T-helper 17 cell (primary cell): ENCODE results near the gene LYZL2. TPM values are rescaled to one million over a fixed set of nuclear protein-coding genes. Genes with fewer than 3 reads are reported as not detected.
"Not testable (repeated sequence)": the region's sequence is repeated elsewhere in the genome, so short reads cannot be mapped to it uniquely, and the experiment has no call there.

ENCODE experiments used
- ATAC-seq: fragments of 150-1000 bp; cut with Tn5 transposase; 2 replicates; pipeline ENCODE4 v1.10.0; 2021; ENCODE audit warnings: mild to moderate bottlenecking, moderate library complexity
- DNase-seq, 3 donors: peaks; one replicate each; pipeline versions ENCODE4 v3.0.0 to v3.0.0-alpha.2; 2020 to 2021
- H3K9me3 ChIP-seq: one replicate; pipeline ENCODE4 v1.7.0; 2013; ENCODE audit warnings: low read length, mild to moderate bottlenecking; ENCODE audit not compliant: control insufficient read depth, poor library complexity, severe bottlenecking
- H3K27ac Mint-ChIP-seq: one replicate; pipeline ENCODE4 v1.8.0; 2022; ENCODE audit warnings: mild to moderate bottlenecking, moderate library complexity, mixed read lengths
- H3K27me3 Mint-ChIP-seq: one replicate; pipeline ENCODE4 v1.8.0; 2022; ENCODE audit warnings: mixed read lengths
- H3K36me3 Mint-ChIP-seq: one replicate; pipeline ENCODE4 v1.8.0; 2022; ENCODE audit warnings: low read depth, mixed read lengths
- H3K4me1 Mint-ChIP-seq: one replicate; pipeline ENCODE4 v1.8.0; 2022; ENCODE audit warnings: mild to moderate bottlenecking, mixed read lengths
- H3K4me3 Mint-ChIP-seq: one replicate; pipeline ENCODE4 v1.8.0; 2022; ENCODE audit warnings: mild to moderate bottlenecking, moderate library complexity, mixed read lengths
- total RNA-seq, 4 donors: library from RNA in 2 of 4; stranded (reverse) in 2 of 4; gene quantifications; one replicate each; pipeline ENCODE4 v1.2.3 and lab custom pipeline; 2022 to 2026

LYZL2 gene
- total RNA-seq, 2 donors from 2014 or later: not detected

- H3K9me3 ChIP-seq, H3K4me3 Mint-ChIP-seq, ATAC-seq, DNase-seq, H3K4me1 Mint-ChIP-seq, H3K36me3 Mint-ChIP-seq: not testable (repeated sequence)
- H3K27me3 Mint-ChIP-seq: peaks cover 58% of the 10 kb centered on the region
- H3K27ac Mint-ChIP-seq: peak overlapping the region; percentile 45
These were observed 32.8 kb downstream of the LYZL2 start for GRCh38 chr10:30596493-30597432.

DNA sequence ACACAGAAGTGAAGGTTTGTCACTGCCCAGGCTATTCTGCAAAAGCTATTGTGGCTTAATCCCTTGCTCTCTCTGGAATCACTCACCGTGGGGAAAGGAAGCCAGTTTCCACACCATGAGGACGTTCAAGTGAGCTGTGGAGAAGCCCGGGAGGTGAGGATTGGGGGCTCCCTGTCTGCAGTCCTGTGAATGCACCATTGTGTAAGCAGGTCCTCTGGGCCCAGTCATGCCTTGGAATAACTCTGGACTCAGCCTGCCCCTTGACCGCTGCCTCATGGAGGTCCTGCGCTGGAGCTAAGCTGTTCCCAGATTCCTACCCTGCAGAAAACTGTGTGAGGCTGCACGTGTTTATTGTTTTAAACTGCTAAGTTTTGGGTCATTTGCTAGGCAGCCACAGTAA lies 33.5 kb downstream of the LYZL2 start:
- H3K9me3 ChIP-seq: no peaks in the 10 kb centered on the region
- peaks cover 8% of the 10 kb centered on the region for H3K4me1 Mint-ChIP-seq
- no peak overlapping the region for H3K4me3 Mint-ChIP-seq
- H3K27me3 Mint-ChIP-seq: peaks cover 56% of the 10 kb centered on the region
- no peak overlapping the region for H3K27ac Mint-ChIP-seq
- peaks cover 7% of the 10 kb centered on the region for H3K36me3 Mint-ChIP-seq
- DNase-seq (no peak), ATAC-seq (no peak)

GRCh38 chr10:30594077-30594476 lies 35.5 kb downstream of the LYZL2 start:
- H3K27ac Mint-ChIP-seq: peak overlapping the region; percentile 21
- DNase-seq: no peak
- peaks cover 43% of the 10 kb centered on the region for H3K27me3 Mint-ChIP-seq
- H3K36me3 Mint-ChIP-seq: peaks cover 5% of the 10 kb centered on the region
- no peaks in the 10 kb centered on the region for H3K9me3 ChIP-seq
- no peak for ATAC-seq
- H3K4me1 Mint-ChIP-seq: peaks cover 5% of the 10 kb centered on the region
- H3K4me3 Mint-ChIP-seq: no peak overlapping the region

GRCh38 chr10:30592770-30593169 lies 36.8 kb downstream of the LYZL2 start:
- not testable (repeated sequence) for ATAC-seq, DNase-seq, H3K36me3 Mint-ChIP-seq, H3K4me1 Mint-ChIP-seq, H3K27ac Mint-ChIP-seq, H3K9me3 ChIP-seq, H3K4me3 Mint-ChIP-seq
- H3K27me3 Mint-ChIP-seq: peaks cover 35% of the 10 kb centered on the region

DNA sequence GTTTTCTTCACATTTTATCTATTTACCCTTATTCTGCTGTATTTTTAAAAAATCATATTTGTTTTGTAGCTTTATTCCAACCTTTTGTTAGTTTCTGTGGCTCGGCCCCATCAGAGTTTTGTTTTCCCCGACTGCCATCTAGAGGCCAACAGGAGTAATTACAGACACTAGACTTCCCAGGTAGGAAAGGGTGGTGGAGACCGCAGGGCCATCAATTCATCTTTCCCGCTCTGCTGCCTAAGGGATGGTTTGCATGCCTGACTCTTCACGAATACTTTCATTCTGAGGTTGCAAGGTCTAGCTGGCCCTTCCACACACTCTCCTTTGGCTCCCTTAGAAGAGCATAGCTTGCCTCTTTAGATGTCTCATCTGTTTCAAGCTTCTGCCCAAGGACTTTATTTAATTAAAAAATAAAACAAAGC lies 38.3 kb downstream of the LYZL2 start:
- Mint-ChIP-seq H3K4me3 (no peak overlapping the region), H3K4me1 (peaks cover 5% of the 10 kb centered on the region), H3K27me3 (peaks cover 31% of the 10 kb centered on the region), H3K27ac (no peak overlapping the region), H3K36me3 (peaks cover 5% of the 10 kb centered on the region)
- ATAC-seq: peak; percentile 78
- no peaks in the 10 kb centered on the region for H3K9me3 ChIP-seq
- DNase-seq: peak in 1 of 3 donors; percentile 24

DNA sequence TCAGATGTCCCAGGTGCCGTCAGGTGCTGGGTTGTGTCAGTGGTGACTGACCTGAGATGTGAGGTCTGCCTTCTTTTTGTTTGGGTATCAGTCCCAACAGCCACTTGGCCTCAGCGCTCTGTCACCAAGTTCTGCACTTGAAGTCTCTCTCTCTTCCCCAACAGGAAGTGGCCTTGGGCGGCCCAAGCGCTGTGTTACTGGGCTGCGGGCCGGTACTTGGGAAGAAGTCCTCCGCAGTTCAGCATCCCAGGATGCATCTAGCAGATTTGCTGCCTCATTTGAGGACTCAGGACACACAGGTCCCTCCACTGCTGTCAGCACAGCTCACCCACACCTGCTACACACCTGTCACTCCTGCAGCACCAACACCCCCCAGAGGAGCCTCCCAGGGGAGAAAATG lies 40.1 kb downstream of the LYZL2 start:
- Mint-ChIP-seq H3K4me1 (peaks cover 5% of the 10 kb centered on the region), H3K27ac (no peak overlapping the region), H3K27me3 (peaks cover 18% of the 10 kb centered on the region), H3K4me3 (no peak overlapping the region), H3K36me3 (peaks cover 5% of the 10 kb centered on the region)
- DNase-seq: no peak
- H3K9me3 ChIP-seq: no peaks in the 10 kb centered on the region
- ATAC-seq: no peak

DNA sequence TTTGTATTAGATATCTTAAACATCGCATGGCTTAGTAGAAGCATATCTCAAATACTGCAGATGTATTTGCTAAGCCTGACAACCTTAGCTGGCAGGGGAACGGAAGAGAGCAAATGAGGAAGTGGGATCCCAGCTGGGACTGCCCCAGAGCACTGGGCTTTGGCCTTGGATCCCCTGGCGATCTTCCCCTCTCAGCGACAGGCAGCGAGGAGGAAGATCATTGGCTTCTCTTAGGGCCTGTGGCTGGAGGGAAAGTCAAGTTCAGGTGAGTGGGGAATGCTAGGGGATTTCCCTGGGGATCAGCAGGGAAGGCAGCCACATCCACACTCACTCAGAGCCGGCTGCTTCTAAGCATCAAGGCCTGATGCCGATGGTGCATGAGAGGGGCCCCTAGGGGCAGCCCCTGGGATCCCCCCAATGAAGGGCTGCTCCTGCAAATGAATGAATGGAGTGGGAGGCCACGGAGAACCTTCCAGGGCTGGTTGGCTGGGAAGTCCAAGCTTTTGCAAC lies 42.0 kb downstream of the LYZL2 start:
- Mint-ChIP-seq H3K4me1 (peaks cover 7% of the 10 kb centered on the region), H3K36me3 (no peaks in the 10 kb centered on the region), H3K27ac (no peak overlapping the region), H3K27me3 (no peaks in the 10 kb centered on the region), H3K4me3 (no peak overlapping the region)
- peak; percentile 60 for ATAC-seq
- H3K9me3 ChIP-seq: no peaks in the 10 kb centered on the region
- DNase-seq: no peak

- H3K27ac Mint-ChIP-seq: no peak overlapping the region
- ATAC-seq (no peak), DNase-seq (no peak)
- no peaks in the 10 kb centered on the region for H3K27me3 Mint-ChIP-seq
- H3K9me3 ChIP-seq: no peaks in the 10 kb centered on the region
- no peaks in the 10 kb centered on the region for H3K36me3 Mint-ChIP-seq
- H3K4me1 Mint-ChIP-seq: peaks cover 9% of the 10 kb centered on the region
- H3K4me3 Mint-ChIP-seq: no peak overlapping the region
These were observed 42.7 kb downstream of the LYZL2 start for GRCh38 chr10:30586828-30587227.

GRCh38 chr10:30583778-30584415 lies 45.7 kb downstream of the LYZL2 start:
- H3K9me3 ChIP-seq: no peaks in the 10 kb centered on the region
- Mint-ChIP-seq H3K27ac (peak overlapping the region; percentile 53), H3K27me3 (peaks cover 18% of the 10 kb centered on the region), H3K4me1 (peaks cover 6% of the 10 kb centered on the region), H3K4me3 (peak overlapping the region; percentile 82), H3K36me3 (no peaks in the 10 kb centered on the region)
- ATAC-seq (no peak), DNase-seq (no peak)

DNA sequence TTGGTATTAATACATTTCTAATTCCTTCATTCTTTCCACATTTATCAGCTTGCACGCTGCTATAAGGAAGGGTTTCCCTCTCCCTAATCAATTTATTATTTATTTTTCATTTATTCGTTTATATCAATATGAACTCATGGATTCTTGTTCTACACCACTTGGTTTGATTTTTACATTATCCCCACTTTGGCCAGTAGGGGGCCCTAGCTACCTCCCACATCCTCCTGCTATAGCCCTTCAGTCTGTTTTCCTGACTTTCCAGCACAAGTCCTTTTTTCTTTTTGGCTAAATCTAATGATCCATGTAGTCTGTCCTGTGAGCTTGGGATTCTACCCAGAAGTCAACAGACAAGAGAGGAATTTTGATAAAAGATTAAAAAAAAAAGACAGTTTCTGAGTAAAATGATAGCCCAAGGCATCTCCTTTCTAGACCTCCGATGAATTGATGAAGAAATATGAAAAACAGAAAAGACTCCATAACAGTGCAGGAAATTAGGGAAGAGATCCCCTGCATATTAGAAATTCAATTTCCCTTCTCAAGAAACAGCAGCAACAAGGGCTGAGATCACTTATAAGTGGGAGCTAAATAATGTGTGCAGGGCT lies 47.7 kb downstream of the LYZL2 start:
- H3K9me3 ChIP-seq: no peaks in the 10 kb centered on the region
- ATAC-seq: peak; percentile 42
- no peak overlapping the region for H3K4me3 Mint-ChIP-seq
- no peak for DNase-seq
- peaks cover 19% of the 10 kb centered on the region for H3K27me3 Mint-ChIP-seq
- peaks cover 6% of the 10 kb centered on the region for H3K4me1 Mint-ChIP-seq
- no peaks in the 10 kb centered on the region for H3K36me3 Mint-ChIP-seq
- no peak overlapping the region for H3K27ac Mint-ChIP-seq

DNA sequence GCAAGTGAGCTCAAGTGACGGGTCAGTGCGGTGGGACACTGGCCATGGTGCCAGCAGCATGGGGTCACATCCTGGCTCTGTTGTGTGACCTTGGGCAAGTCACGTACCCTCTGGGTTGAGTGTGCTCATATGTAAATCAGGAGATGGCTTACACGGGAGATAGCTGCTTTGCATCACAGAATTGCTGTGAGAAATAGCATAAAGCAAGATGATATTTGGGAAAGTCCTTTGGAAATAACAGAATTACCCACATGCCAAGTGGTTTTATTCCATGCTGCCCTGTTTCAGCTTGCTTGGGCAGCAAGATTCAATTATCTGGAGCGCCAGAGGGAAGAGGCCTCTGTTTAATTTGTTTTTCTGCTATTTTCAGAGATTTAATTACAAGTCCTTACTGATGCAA lies 48.9 kb downstream of the LYZL2 start:
- DNase-seq (no peak), ATAC-seq (no peak)
- Mint-ChIP-seq H3K36me3 (no peaks in the 10 kb centered on the region), H3K27me3 (peaks cover 26% of the 10 kb centered on the region), H3K4me3 (no peak overlapping the region), H3K27ac (no peak overlapping the region), H3K4me1 (peaks cover 6% of the 10 kb centered on the region)
- no peaks in the 10 kb centered on the region for H3K9me3 ChIP-seq

DNA sequence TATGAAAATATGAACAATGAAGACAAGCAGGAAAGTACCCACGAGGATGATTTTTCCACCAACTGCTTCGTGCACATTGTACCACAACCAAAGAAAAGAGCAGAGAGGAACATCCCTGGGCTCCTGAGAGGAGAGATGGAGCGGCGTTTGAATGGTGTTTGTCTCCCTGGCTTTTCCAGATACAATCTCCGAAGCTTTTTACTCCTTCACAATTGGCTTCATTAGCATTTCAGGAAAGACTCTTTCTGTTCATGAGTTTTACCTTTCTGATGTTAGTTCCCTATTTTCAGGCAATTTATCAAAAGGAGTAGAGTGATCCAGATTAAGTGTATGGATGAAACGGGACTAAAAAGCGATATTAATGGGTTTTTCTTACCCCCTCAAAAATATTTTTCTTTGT lies 49.3 kb downstream of the LYZL2 start:
- DNase-seq (no peak), ATAC-seq (no peak)
- Mint-ChIP-seq H3K27me3 (peaks cover 26% of the 10 kb centered on the region), H3K4me3 (no peak overlapping the region), H3K36me3 (no peaks in the 10 kb centered on the region), H3K4me1 (peaks cover 6% of the 10 kb centered on the region), H3K27ac (no peak overlapping the region)
- H3K9me3 ChIP-seq: no peaks in the 10 kb centered on the region

- ATAC-seq (no peak), DNase-seq (no peak)
- no peaks in the 10 kb centered on the region for H3K36me3 Mint-ChIP-seq
- H3K9me3 ChIP-seq: no peaks in the 10 kb centered on the region
- peaks cover 6% of the 10 kb centered on the region for H3K4me1 Mint-ChIP-seq
- H3K27me3 Mint-ChIP-seq: peaks cover 26% of the 10 kb centered on the region
- no peak overlapping the region for H3K27ac Mint-ChIP-seq
- no peak overlapping the region for H3K4me3 Mint-ChIP-seq
These were observed 50.0 kb downstream of the LYZL2 start for GRCh38 chr10:30579574-30579973.
